ENCODE data around the gene DHX9. TPM values are rescaled to one million over a fixed set of nuclear protein-coding genes. Genes with fewer than 3 reads are reported as not detected.

DHX9 gene
- 113 TPM for polyA plus RNA-seq (2013, experiment 1 of 2; ENCODE audit: insufficient read length)
- 117 TPM for polyA plus RNA-seq (2013, experiment 2 of 2; ENCODE audit: insufficient read length)

DNA sequence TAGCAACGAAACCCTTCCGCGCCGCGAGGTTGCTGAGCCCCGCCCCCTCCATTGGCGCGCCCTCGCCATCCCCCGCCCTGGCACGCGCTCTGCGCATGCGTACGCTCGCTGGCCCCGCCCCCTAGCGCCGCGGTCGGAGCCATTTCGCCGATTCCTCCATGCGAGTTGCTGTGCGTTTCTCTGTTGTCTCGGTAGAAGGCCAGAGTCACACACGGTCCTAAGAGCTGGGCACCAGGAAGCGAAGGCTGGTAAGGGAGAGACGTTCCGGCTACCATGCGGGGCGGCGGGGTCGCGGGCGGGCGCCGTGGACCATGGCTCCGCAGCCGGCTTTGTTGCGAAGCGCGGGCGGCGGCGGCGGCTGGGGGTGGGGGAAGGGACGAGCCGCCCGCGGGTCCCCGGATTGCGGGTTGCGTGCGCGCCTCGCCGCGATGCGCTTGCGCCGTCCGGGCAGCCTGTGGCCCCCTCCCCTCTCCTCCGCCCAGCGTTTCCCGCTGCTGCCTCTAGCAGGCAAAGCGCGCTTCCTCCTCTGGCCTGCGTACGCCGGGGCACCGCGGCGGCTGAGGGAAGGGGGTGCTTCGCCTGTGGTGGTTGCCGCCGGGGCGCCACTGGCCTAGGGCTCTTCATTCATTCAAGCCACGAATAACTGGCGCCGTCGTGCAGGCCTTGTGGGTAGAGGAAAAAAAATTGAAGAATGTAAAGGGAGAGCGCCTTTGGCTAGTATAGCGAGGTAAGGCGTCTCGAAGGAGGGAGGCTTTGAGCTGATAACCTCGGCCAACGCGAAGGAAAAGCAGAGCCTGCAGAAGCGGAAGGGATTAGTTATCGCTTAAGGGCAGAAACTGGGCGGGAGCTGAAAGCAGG is at the start of gene DHX9:
Gene DHX9 (plus strand): TSS at position 139 of the 858 bp plus-strand sequence. CDS start 3,220 bp downstream, outside the sequence.
- DNase-seq = peak; percentile 90

GRCh38 chr1:182791281-182792179 is 47.6 kb upstream of the DHX9 start:
- no peak for DNase-seq

DNA sequence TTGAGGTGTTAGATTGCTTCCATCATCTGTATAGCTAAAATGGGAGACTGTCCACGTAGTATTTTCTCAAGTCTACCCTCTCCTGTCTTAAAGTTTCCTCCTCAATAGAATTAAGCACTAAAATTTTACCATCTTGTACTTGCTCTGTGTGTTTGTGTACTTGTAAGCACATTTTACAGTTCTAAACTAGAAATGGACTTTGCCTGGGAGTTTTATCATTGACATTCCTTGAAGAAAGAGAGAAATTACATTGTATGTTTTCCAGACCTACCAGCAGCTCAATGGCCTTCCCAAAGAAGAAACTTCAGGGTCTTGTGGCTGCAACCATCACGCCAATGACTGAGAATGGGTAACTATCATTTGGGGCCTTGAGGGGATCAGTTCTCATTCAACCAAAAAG is 45.1 kb upstream of the DHX9 start:
- no peak for DNase-seq

- no peak for DNase-seq
Measured at GRCh38 chr1:182794676-182795201, 44.4 kb upstream of the DHX9 start.

GRCh38 chr1:182795563-182796228 is 43.5 kb upstream of the DHX9 start:
- DNase-seq = no peak

DNA sequence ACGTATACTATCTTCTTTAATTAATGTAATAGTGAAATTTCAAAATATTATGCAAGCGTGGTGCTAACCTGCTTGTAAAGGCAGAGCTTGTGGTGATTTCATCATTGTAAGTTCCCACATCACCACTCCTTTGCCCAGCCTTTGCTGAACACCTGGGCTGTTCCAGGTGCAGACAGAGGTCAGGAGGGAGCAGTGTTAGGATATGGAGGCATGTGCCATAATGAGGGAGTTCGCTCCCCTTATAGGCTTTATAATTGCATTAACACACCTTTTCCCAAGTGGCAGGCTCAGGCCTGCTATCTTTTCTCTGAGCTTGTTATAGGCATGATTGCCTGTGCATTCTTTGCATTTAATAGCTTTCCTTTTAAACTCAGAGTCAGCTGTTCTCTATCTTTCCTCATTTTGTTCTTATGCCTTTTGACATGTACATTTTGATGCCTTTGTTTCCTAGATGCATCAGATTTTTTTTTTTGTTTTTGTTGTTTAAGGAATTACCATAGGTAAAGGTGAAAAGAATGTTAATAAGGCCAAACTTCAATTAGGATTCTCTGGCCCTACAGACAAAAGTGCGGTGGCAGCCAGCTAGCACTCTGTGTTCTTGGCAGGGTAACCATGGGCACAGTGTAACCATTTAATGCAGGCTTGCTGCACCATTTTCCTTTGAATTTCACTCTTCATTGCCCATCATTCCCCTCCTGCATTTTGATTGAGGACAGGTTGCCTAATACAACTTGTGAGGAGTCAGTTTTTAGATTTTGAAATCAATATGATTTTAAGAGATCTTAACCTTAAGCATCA is 36.9 kb upstream of the DHX9 start:
- no peak for DNase-seq

DNA sequence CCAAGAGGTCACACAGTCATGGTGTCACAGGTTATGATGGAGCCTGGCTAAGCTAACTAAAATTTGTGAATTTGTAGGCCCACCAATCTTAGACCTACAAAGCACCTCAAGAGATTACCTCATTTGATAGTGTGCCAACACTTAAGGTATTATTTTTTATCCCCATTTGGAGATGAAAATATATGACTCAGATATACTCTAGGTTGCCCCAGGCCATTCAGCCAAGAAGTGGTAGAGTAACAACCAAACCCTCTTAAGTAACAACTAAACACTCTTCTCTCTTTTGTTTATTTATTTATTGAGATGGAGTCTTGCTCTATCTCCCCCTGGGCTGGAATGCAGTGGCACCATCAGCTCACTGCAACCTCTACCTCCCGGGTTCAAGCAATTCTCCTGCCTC is 35.3 kb upstream of the DHX9 start:
- no peak for DNase-seq

- no peak for DNase-seq
Measured at GRCh38 chr1:182806015-182806678, 33.0 kb upstream of the DHX9 start.

DNA sequence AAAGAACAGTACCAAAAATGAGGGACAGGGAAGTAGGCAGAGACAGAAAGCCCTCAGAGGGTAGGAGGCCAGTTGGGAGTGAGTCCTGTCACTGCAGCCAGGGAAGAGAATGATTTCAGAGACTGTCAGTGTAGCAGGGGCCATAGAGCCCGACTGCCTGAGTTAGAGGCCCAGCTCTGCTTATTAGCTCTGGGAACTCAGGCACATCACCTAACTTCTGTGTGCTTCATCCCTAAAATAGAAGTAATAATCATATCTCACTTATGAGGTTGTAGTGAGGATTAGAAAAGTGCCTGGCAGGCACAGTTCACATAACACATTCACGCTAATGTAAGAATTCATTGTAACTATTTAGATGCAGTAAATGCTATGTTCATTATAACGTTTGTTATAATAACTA is 31.2 kb upstream of the DHX9 start:
- DNase-seq = no peak

DNA sequence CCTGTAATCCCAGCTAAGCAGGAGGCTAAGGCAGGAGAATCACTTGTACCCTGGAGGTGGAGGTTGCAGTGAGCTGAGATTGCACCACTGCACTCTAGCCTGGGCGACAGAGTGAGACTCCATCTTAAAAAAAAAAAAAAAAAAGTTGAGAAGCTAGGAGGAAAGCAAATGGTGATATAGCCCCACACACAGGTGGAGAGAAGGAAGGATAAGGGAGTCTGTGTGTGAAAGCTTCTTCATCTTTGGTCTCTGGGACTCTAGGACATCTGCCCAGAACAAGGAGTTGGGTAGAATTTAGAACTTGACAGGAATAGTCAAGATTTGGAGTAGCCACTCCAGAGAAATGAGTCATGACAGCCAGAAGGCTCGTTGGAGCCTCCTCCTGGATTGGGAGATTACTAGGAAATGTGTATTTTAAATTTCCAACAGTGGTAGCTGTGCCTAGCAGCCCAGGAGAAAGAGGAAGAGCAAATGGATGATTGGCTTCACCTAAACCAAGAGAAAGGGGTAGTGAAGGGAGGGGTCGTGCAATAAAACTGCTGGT is 29.7 kb upstream of the DHX9 start:
- no peak for DNase-seq

- DNase-seq = no peak
Measured at GRCh38 chr1:182811975-182812722, 27.0 kb upstream of the DHX9 start.

GRCh38 chr1:182816863-182817262 is 22.3 kb upstream of the DHX9 start:
- DNase-seq = no peak

DNA sequence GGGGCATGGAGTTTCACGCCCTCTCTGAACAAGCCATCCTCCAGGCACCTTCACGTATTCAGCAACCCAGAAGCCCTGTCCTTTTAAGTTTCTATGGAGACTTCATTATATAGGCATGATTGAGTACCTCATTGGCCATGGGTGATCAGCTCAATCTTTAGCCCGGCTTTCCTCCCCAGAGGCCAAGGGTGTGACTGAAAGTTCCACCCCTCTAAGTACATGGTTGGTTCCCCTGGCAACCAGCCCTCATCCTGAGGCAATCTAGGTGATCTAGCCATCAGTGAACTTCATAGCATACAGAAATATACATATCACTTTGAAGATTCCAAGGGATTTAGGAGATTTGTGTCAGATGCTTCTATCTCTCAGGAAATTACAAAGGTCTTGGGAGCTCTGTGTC is 21.3 kb upstream of the DHX9 start:
- no peak for DNase-seq

GRCh38 chr1:182823220-182823619 is 15.9 kb upstream of the DHX9 start:
- no peak for DNase-seq

DNA sequence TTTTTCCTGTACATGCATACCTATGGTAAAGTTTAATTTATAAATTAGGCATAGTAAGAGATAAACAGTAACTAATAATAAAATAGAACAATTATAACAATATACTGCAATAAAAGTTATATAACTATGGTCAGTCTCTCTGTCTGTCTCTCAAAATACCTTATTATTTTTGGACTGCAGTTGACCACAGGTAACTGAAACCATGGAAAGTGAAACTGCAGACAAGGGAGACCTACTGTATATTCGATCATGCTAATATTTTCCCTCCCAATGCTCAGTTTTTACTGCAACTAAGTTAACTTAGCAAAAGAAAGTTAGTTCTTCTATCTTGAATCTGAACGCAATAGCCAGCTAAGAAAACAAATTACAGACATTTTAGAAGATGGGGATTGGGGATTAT is 12.3 kb upstream of the DHX9 start:
- DNase-seq = no peak

DNA sequence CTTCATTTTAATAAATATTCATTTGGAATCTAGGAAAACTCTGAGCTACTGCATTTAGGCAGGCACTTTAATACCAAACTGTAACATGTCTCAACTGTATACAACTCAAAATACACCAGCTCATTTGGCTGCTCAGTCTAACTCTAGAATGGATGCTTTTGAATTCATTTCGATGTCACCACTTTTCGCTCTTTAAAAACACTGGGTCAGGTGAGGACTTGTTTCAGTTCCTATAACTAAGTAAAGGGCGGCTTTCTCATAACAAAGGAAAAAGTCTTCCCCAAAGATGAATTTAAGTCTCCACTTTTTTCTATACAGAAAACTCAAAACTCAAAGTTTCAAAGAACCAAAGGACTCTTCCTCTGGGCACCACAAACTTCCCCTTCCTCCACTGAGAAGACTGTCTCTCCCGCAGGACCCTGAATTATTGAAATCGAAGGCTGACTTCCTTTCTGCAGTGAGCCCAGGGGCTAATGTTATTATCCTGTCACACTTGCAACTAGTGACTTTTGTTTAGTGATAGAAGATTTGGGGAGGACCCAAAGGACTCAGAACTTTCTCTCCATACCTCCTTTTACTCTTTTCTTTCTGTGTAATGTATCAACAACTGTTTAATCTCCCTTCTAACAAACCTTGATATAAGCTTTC is 9.7 kb upstream of the DHX9 start:
- no peak for DNase-seq

DNA sequence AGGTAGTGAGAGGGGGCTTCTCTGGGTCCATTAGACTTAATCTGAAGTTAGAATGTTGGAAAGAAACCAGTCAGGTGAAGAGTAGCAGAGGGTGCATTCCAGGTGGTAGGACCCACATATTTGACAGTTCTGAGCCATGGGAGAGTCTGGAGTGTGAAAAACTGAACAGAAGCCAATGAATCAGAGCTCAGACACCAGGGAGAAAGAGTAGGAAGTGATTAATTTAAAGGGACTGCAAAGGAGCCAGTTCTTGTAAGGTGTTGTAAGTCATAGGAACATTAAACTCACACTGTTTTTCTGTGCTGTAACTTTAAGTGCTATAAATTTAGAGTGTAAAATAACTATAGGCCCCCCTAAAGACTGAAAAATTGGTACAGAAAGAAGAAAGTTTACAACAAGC is 5.9 kb upstream of the DHX9 start:
- no peak for DNase-seq

DNA sequence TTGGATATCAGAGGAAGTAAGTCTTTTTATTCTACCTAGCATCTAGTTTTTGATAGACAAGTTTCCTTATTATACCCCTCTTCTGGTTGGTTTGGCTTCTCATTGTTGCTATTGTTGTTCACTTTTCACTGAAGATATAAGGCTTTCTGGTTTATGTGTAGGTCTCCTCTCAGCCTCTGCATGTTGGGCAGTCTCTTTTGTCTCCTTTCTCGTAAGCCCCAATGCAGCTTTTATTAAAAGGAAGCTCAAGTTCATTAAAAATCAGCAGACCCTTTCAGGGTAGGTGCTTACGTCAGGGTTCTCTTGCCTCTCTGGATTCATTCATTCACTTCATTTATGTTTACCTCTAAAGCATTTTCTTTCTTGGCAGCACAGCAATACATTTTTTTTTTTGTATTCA is 4.8 kb upstream of the DHX9 start:
- no peak for DNase-seq

GRCh38 chr1:182835806-182836205 is 3.3 kb upstream of the DHX9 start:
- no peak for DNase-seq

Measured in fibroblast of skin of scalp (primary cell).